A673 (cell line): ENCODE measurements around the gene RAB27B. TPM values are rescaled to one million over a fixed set of nuclear protein-coding genes. Genes with fewer than 3 reads are reported as not detected.

Source experiments
- BruUV-seq: library from RNA; stranded (reverse); fragments of 400-500 nt; replicated peaks from 2 replicates; lab custom pipeline; 2021; lab: Mats Ljungman, UMichigan
- CTCF ChIA-PET: fragments of 300-600 bp; sonication (Branson Sonifier 250); formaldehyde crosslinking; loops from one replicate; lab custom pipeline; 2022; ENCODE audit warnings: antibody characterized with exemption; lab: Charles Lee
- POLR2A ChIA-PET: fragments of 300-600 bp; sonication (Branson Sonifier 250); formaldehyde crosslinking; loops from one replicate; lab custom pipeline; 2022; ENCODE audit warnings: antibody characterized with exemption; ENCODE audit not compliant: low non-redundant PET; lab: Charles Lee
- DNase-seq: peaks from one replicate; pipeline ENCODE4 v3.0.0-alpha.2; 2015; ENCODE audit warnings: low spot score
- H3K27ac ChIP-seq: fragments of 200-600 bp; sonication (generic); 2 replicates; pipeline ENCODE4 v1.5.1; 2016; ENCODE audit warnings: mixed run types, low read depth, mild to moderate bottlenecking, mixed read lengths, antibody characterized with exemption, low read length; ENCODE audit not compliant: poor library complexity, severe bottlenecking
- H3K27me3 ChIP-seq: fragments of 200-600 bp; sonication (generic); replicated peaks from 2 replicates; pipeline ENCODE4 v1.6.1; 2017; ENCODE audit warnings: mixed run types, low read depth, mild to moderate bottlenecking, mixed read lengths, antibody characterized with exemption, low read length; ENCODE audit not compliant: insufficient read depth, poor library complexity
- H3K36me3 ChIP-seq: fragments of 200-600 bp; sonication (generic); 2 replicates; pipeline ENCODE4 v1.6.1; 2016; ENCODE audit warnings: mixed run types, mild to moderate bottlenecking, mixed read lengths, antibody characterized with exemption, low read length; ENCODE audit not compliant: insufficient read depth, poor library complexity, severe bottlenecking
- H3K4me1 ChIP-seq: fragments of 200-600 bp; sonication (generic); 2 replicates; pipeline ENCODE4 v1.6.1; 2017; ENCODE audit warnings: mixed run types, mild to moderate bottlenecking, mixed read lengths, antibody characterized with exemption, low read length; ENCODE audit not compliant: insufficient read depth, poor library complexity, severe bottlenecking
- H3K4me3 ChIP-seq: fragments of 200-600 bp; sonication (generic); 2 replicates; pipeline ENCODE4 v1.5.1; 2016; ENCODE audit warnings: low read depth, mixed run types, mild to moderate bottlenecking, mixed read lengths, low read length; ENCODE audit not compliant: poor library complexity, severe bottlenecking
- H3K9me3 ChIP-seq: fragments of 200-600 bp; sonication (generic); 2 replicates; pipeline ENCODE4 v1.6.1; 2016; ENCODE audit warnings: mixed run types, low read depth, mild to moderate bottlenecking, mixed read lengths, antibody characterized with exemption, low read length; ENCODE audit not compliant: poor library complexity, severe bottlenecking
- CTCF ChIP-seq: fragments of 300-800, 200-600 bp; sonication (generic); conservative IDR thresholded peaks from 2 replicates; pipeline ENCODE4 v1.5.1; 2017; ENCODE audit warnings: low read depth, mild to moderate bottlenecking, antibody characterized with exemption, low read length, moderate library complexity, mixed read lengths
- EZH2 ChIP-seq: fragments of 200-600 bp; sonication (generic); IDR thresholded peaks from 2 replicates; pipeline ENCODE4 v1.6.1; 2017; ENCODE audit warnings: borderline replicate concordance, low read depth, mild to moderate bottlenecking, mixed read lengths, antibody characterized with exemption, low read length; ENCODE audit not compliant: poor library complexity, severe bottlenecking
- intact Hi-C: fragments of 100-400 bp; cut with micrococcal nuclease; formaldehyde crosslinking; loops from one replicate; pipeline ENCODE4 v1.10.0; 2022; ENCODE audit not compliant: unreplicated experiment
- total RNA-seq: library from RNA; stranded (reverse); gene quantifications from 2 replicates; pipeline ENCODE4 v1.2.3, GENCODE V29; 2021

RAB27B gene
- total RNA-seq, 1 experiment from 2014 or later, result not detected

DNA sequence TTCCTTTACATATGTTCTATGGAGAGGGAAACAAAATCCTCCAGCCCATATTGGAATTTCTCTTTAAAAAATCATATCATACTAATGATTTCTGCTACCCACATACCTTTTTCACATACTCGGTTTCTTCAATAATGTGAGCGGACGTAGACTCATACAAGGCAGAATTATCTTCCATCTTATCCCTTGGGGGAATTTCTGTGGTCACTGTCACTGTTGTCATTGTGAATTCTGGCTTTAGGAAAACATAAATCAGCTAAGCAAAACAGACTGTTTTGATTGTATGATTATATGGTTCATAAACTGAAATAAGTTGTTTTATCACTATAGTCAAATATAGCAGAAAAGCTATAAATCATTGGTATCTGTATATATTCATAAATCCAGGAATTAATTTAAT lies 114.3 kb downstream of the RAB27B start:
- Histone ChIP-seq H3K4me3 (no peak overlapping the region), H3K27me3 (no peaks in the 10 kb centered on the region), H3K9me3 (no peaks in the 10 kb centered on the region), H3K36me3 (no peaks in the 10 kb centered on the region), H3K27ac (no peak overlapping the region), H3K4me1 (no peaks in the 10 kb centered on the region)
- ChIA-PET POLR2A (no interaction called here), CTCF (no interaction called here)
- no peak for DNase-seq
- TF ChIP-seq EZH2 (no peak), CTCF (no peak)
- intact Hi-C loops, result no loop called here
- no TSS peak for BruUV-seq

Other genes starting within 250 kb of the RAB27B start
- not detected in 2 replicates for gene DYNAP, start 237.2 kb upstream of the RAB27B start, total RNA-seq
- not detected in 2 replicates for gene CCDC68, start 131.0 kb downstream of the RAB27B start, total RNA-seq